Measurements from ENCODE around the gene TNNT1.

TNNT1 gene, protein sequence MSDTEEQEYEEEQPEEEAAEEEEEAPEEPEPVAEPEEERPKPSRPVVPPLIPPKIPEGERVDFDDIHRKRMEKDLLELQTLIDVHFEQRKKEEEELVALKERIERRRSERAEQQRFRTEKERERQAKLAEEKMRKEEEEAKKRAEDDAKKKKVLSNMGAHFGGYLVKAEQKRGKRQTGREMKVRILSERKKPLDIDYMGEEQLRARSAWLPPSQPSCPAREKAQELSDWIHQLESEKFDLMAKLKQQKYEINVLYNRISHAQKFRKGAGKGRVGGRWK

DNA sequence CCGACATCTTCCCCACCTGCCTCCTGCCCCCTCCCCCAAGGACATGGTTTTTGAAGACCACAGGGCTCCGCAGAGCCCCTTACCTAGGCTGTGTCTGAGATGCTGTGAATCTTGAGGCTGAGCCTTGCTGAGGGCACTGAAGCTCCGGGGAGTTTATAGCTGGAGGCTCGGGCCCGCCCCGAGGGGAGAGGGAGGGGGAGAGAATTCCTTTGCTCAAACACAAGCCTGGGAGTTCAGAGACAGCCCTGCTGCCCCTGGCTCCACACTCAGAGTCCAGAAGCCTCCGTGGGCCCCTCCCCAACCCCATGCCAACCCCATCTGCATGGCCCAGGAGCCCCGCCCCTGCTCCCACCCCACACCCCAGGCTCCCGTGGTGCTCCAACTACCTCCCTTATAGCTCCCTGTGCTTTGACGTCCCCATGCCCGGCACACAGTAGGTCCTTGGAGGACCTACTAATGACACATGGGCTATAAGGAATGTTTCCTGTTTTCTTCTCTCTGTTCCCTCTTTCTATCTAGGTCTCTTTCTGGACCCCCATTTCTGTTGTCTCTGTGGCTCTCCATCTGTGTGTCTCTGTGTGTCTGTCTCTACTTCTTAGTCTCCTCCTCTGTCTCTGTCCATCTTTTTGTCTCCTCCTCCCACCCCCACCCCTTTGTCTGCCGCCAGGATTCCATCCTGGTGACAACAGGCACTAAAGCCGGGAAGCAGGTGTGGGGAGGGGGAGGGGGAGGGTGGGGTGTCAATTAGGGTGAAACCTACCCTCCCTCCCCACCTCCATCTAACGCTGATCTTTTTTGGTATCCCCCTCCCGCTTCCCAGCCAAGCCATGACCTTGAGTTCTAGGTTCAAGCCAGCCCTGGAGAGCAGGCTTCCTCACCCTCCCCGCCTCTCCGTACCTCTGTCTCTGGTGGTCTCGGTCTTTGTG lies at the start of gene TNNT1:
Gene TNNT1 (minus strand): TSS at position 129 of the 926 bp plus-strand sequence. CDS start 2,049 bp downstream, outside the sequence.
- H3K27me3 Mint-ChIP-seq = peaks cover 75% of the 10 kb centered on the region
- peaks cover 23% of the 10 kb centered on the region for H3K4me1 Mint-ChIP-seq
- no peak for DNase-seq
- H3K27ac Mint-ChIP-seq = no peak within 1 kb of the TSS
- CTCF ChIA-PET = no interaction called here
- H3K4me3 Mint-ChIP-seq = no peak within 1 kb of the TSS
- H3K9me3 Mint-ChIP-seq = peaks cover 15% of the 10 kb centered on the region
- H3K36me3 Mint-ChIP-seq = peaks cover 2% of the 10 kb centered on the region

GRCh38 chr19:55198651-55199050 lies 49.6 kb upstream of the TNNT1 start:
- H3K9me3 Mint-ChIP-seq = no peaks in the 10 kb centered on the region
- H3K27me3 Mint-ChIP-seq = peaks cover 44% of the 10 kb centered on the region
- no peaks in the 10 kb centered on the region for H3K36me3 Mint-ChIP-seq
- H3K4me1 Mint-ChIP-seq = no peaks in the 10 kb centered on the region
- CTCF ChIA-PET = interaction anchor here (1.2 kb wide), 1 partner anchor 219 kb away, joined by 3 read pairs; no protein-coding TSS in a partner anchor
- no peak overlapping the region for H3K4me3 Mint-ChIP-seq
- no peak for DNase-seq
- no peak overlapping the region for H3K27ac Mint-ChIP-seq

DNA sequence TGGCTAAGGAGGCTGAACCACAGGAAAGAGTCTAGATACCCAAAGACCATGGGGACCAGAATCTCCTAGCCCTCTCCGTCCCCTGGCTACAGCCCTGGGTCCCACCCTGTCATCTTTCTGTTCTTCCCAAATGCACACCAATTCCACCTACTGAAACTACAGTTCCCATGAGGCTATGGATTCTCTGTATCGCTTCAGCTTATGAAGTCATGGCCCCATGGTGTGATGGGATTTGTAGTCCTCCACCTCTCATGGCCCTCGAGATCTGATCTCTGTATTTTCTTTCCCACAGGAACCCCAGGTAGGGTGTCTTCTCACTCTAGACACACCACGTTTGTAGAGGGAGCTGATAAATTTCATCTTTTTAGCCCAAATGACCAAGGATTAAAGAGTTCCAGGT lies 48.5 kb upstream of the TNNT1 start:
- Mint-ChIP-seq H3K9me3 (no peaks in the 10 kb centered on the region), H3K27me3 (peaks cover 41% of the 10 kb centered on the region), H3K36me3 (no peaks in the 10 kb centered on the region), H3K4me3 (no peak overlapping the region), H3K4me1 (no peaks in the 10 kb centered on the region), H3K27ac (no peak overlapping the region)
- CTCF ChIA-PET = no interaction called here
- DNase-seq = no peak

GRCh38 chr19:55196803-55197202 lies 47.8 kb upstream of the TNNT1 start:
- H3K4me3 Mint-ChIP-seq = no peak overlapping the region
- H3K27me3 Mint-ChIP-seq = peaks cover 35% of the 10 kb centered on the region
- DNase-seq = no peak
- no peaks in the 10 kb centered on the region for H3K36me3 Mint-ChIP-seq
- CTCF ChIA-PET = no interaction called here
- H3K4me1 Mint-ChIP-seq = no peaks in the 10 kb centered on the region
- H3K9me3 Mint-ChIP-seq = no peaks in the 10 kb centered on the region
- H3K27ac Mint-ChIP-seq = no peak overlapping the region

- no peaks in the 10 kb centered on the region for H3K9me3 Mint-ChIP-seq
- no peak overlapping the region for H3K27ac Mint-ChIP-seq
- H3K36me3 Mint-ChIP-seq = no peaks in the 10 kb centered on the region
- peaks cover 18% of the 10 kb centered on the region for H3K27me3 Mint-ChIP-seq
- peaks cover 12% of the 10 kb centered on the region for H3K4me1 Mint-ChIP-seq
- no peak overlapping the region for H3K4me3 Mint-ChIP-seq
- DNase-seq = no peak
- CTCF ChIA-PET = no interaction called here
Measured at GRCh38 chr19:55193481-55193880, 44.5 kb upstream of the TNNT1 start.

GRCh38 chr19:55189403-55189835 lies 40.4 kb upstream of the TNNT1 start:
- Mint-ChIP-seq H3K4me1 (peaks cover 21% of the 10 kb centered on the region), H3K4me3 (no peak overlapping the region), H3K27ac (no peak overlapping the region), H3K36me3 (no peaks in the 10 kb centered on the region), H3K9me3 (no peaks in the 10 kb centered on the region), H3K27me3 (peaks cover 38% of the 10 kb centered on the region)
- CTCF ChIA-PET = interaction anchor here (1.2 kb wide), 1 partner anchor 14 kb away, joined by 4 read pairs; no protein-coding TSS in a partner anchor
- DNase-seq = no peak

GRCh38 chr19:55188625-55189024 lies 39.6 kb upstream of the TNNT1 start:
- H3K27me3 Mint-ChIP-seq = peaks cover 36% of the 10 kb centered on the region
- H3K4me3 Mint-ChIP-seq = no peak overlapping the region
- DNase-seq = peak; percentile 30
- no peaks in the 10 kb centered on the region for H3K36me3 Mint-ChIP-seq
- H3K27ac Mint-ChIP-seq = no peak overlapping the region
- no peaks in the 10 kb centered on the region for H3K9me3 Mint-ChIP-seq
- CTCF ChIA-PET = interaction anchor here (0.9 to 1.2 kb wide), 2 partner anchors 14 to 48 kb away, joined by 4 to 7 read pairs; no protein-coding TSS in a partner anchor
- H3K4me1 Mint-ChIP-seq = peaks cover 23% of the 10 kb centered on the region

GRCh38 chr19:55186080-55186479 lies 37.1 kb upstream of the TNNT1 start:
- H3K4me1 Mint-ChIP-seq = peaks cover 23% of the 10 kb centered on the region
- no peak overlapping the region for H3K4me3 Mint-ChIP-seq
- no peak for DNase-seq
- CTCF ChIA-PET = no interaction called here
- H3K27ac Mint-ChIP-seq = no peak overlapping the region
- no peaks in the 10 kb centered on the region for H3K9me3 Mint-ChIP-seq
- H3K27me3 Mint-ChIP-seq = peaks cover 43% of the 10 kb centered on the region
- H3K36me3 Mint-ChIP-seq = no peaks in the 10 kb centered on the region

GRCh38 chr19:55181740-55182139 lies 32.7 kb upstream of the TNNT1 start:
- H3K27me3 Mint-ChIP-seq = peaks cover 84% of the 10 kb centered on the region
- H3K27ac Mint-ChIP-seq = no peak overlapping the region
- CTCF ChIA-PET = no interaction called here
- no peak for DNase-seq
- H3K36me3 Mint-ChIP-seq = no peaks in the 10 kb centered on the region
- H3K4me1 Mint-ChIP-seq = peaks cover 29% of the 10 kb centered on the region
- H3K4me3 Mint-ChIP-seq = no peak overlapping the region
- H3K9me3 Mint-ChIP-seq = no peaks in the 10 kb centered on the region

GRCh38 chr19:55179606-55180484 lies 30.8 kb upstream of the TNNT1 start, which contains the start of gene SYT5:
Gene SYT5 (minus strand): TSS chr19:55180289. CDS start chr19:55179041, 1,248 bp downstream.
- CTCF ChIA-PET = no interaction called here
- peak; percentile 78 for DNase-seq
- peaks cover 6% of the 10 kb centered on the region for H3K9me3 Mint-ChIP-seq
- H3K36me3 Mint-ChIP-seq = no peaks in the 10 kb centered on the region
- H3K27me3 Mint-ChIP-seq = peaks cover 87% of the 10 kb centered on the region
- peaks cover 26% of the 10 kb centered on the region for H3K4me1 Mint-ChIP-seq
- H3K4me3 Mint-ChIP-seq = peak within 1 kb of the TSS; percentile 56
- peak within 1 kb of the TSS; percentile 62 for H3K27ac Mint-ChIP-seq

GRCh38 chr19:55178781-55179599 lies 30.0 kb upstream of the TNNT1 start:
- CTCF ChIA-PET = no interaction called here
- H3K36me3 Mint-ChIP-seq = no peaks in the 10 kb centered on the region

GRCh38 chr19:55176076-55176475 lies 27.1 kb upstream of the TNNT1 start:
- Mint-ChIP-seq H3K4me1 (peaks cover 41% of the 10 kb centered on the region), H3K9me3 (peaks cover 6% of the 10 kb centered on the region), H3K36me3 (peaks cover 1% of the 10 kb centered on the region), H3K4me3 (no peak overlapping the region), H3K27ac (no peak overlapping the region), H3K27me3 (peaks cover 100% of the 10 kb centered on the region)
- CTCF ChIA-PET = interaction anchor here (1.3 to 1.4 kb wide), 2 partner anchors 10 to 83 kb away, joined by 3 to 5 read pairs; partner anchors contain the start of genes DNAAF3 and PPP6R1
- DNase-seq = no peak

More at GRCh38 chr19:55178781-55179599, 30.0 kb upstream of the TNNT1 start:
- H3K9me3 Mint-ChIP-seq = peaks cover 6% of the 10 kb centered on the region
- H3K27ac Mint-ChIP-seq = peak overlapping the region; percentile 62
- H3K4me3 Mint-ChIP-seq = peak overlapping the region; percentile 56
- H3K4me1 Mint-ChIP-seq = peaks cover 29% of the 10 kb centered on the region
- DNase-seq = peak; percentile 96
- peaks cover 93% of the 10 kb centered on the region for H3K27me3 Mint-ChIP-seq

All from activated naive CD4-positive, alpha-beta T cell treated with anti-CD3 and anti-CD28 coated beads, Interleukin-2, amount 10 ng/mL, durations not matched to agents 7 days and 5 days (primary cell).